HG02623 (cell line): Measurements from ENCODE around the gene CANT1.
"Not testable (repeated sequence)": the region's sequence is repeated elsewhere in the genome, so short reads cannot be mapped to it uniquely, and the experiment has no call there.

Experiments used
- ATAC-seq: cut with Tn5 transposase; IDR thresholded peaks from one replicate; pipeline ENCODE4 v1.9.1; 2021; ENCODE audit warnings: moderate library complexity; ENCODE audit not compliant: unreplicated experiment

CANT1 gene

DNA sequence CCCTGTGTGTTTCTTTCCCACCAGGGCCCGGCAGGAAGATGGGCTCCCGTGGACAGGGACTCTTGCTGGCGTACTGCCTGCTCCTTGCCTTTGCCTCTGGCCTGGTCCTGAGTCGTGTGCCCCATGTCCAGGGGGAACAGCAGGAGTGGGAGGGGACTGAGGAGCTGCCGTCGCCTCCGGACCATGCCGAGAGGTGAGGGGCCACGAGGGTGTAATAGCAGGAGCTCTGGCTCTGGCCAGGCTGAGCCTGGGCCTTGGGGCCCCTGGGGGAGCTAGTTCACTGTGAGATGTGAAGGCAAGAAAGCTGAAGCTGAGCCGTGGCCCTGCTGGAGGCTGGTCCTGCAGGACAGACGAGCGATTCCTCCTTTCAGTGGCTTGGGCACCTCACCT, 34.4 kb upstream of the CANT1 start:
- no peak for ATAC-seq

DNA sequence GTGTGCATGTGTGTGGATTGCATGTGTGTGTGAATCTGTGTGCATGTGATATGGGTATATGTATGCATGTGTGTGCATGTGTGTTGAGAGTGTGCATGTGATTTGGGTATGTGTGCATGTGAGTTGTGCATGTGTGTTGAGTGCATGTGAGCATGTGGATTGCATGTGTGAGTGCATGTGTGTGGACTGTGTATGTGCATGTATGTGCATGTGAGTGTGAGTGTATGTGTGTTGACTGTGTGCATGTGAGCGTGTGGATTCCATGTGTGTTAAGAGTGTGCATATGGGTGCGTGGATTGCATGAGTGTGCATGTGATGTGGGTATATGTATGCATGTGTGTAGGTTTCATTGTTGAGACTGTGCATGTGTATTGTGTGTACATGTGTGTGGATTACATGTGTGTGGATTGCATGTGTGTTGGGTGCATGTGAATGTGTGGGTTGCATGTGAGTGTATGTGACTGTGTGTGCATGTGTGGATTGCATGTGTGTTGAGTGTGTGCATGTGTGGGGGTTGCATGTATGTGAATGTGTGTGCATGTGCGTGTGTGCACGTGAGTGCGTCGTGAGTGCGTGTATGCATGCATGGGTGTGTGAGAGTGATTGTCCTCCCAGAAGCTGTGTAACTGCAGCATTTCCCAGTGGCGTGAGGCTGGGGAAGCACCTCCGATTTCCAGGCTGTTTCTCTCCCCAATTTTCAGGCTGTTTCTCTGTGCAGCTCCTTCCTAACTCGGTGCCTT, 33.8 kb upstream of the CANT1 start:
- no peak for ATAC-seq

DNA sequence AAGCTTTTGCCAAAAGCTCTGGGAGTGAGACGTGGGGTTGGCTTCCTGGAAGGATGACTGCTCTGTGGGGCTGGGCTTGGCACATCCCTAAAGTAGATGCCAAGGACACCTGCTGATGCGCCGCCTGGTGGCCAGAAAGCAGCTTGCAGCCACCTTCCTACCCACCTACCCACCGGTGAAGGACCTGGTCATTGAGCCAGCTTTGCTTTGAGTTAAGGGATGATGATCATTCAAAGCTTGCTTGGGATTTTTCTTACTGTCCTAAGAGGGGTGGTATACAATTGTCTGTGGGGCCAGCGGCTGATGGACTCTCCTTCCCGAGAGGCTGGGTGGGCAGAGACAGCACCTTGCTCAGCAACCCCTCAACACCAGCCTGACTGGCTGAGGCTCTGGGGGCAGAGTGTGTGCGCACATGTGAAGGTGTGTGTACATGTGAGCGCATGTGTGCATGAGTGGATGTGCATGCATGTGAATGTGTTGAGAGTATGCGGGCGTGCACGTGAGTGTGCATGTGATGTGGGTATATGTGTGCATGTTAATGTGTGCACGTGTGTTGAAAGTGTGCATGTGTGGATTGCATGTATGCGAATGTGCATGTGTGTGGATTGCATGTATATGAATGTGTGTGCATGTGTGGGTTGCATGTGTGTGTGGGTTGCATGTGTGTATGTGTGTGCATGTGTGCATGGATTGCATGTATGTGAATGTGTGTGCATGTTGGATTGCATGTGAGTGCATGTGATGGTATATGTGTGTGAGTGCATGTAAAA, 33.0 kb upstream of the CANT1 start:
- no peak for ATAC-seq

DNA sequence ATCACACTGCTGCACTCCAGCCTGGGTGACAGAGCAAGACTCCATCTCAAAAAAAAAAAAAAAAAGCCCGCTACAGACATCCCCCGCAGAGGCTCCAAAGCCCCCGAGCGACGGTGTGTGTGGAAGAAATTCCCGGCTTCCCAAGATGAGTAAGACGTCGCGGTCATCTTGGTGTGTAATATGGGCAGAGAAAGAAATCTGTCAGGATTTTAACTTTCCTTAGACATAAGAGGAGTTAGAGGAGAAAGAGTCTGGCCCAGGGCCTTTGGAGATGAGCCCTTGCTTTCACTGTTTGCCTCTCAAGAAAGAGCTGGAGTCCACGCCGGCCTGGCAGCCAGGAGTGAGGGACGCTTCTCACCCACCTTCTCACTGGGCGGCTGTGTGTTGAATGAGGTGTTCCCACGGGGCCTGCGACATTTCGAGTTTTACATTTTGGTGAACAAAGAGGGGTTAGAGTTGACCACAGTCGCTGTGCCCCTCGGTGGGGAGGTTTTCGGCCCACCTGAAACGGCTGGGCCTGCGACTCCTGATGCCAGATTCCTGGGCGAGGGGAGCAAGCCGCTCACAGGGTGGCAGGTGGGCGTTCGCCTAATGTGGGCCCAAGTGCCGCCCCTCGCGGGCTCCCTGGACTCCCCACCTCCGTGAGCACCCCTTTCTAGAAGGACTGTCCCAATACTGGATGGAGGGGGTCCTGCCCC, 32.3 kb upstream of the CANT1 start:
- no peak for ATAC-seq

- ATAC-seq, result no peak
Observed at GRCh38 chr17:79041041-79041570, 31.5 kb upstream of the CANT1 start.

- no peak for ATAC-seq
Observed at GRCh38 chr17:79039886-79040285, 30.3 kb upstream of the CANT1 start.

DNA sequence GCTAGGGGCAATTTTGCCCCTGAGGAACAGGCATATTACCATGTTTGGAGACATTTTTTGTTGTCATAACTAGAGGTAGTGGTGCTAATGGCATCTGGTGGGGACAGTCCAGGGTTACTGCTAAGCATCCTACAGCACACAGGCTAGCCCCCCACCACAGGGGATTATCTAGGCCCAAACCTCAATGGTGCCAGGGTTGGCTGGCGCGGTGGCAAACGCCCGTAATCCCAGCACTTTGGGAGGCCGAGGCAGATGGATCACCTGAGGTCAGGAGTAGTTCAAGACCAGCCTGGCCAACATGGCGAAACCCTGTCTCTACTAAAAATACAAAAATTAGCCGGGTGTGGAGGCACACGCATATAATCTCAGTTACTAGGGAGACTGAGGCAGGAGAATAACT, 29.6 kb upstream of the CANT1 start:
- no peak for ATAC-seq

- ATAC-seq, result no peak
Observed at GRCh38 chr17:79038545-79039135, 29.1 kb upstream of the CANT1 start.

GRCh38 chr17:79036596-79036995, 27.0 kb upstream of the CANT1 start:
- ATAC-seq, result no peak

DNA sequence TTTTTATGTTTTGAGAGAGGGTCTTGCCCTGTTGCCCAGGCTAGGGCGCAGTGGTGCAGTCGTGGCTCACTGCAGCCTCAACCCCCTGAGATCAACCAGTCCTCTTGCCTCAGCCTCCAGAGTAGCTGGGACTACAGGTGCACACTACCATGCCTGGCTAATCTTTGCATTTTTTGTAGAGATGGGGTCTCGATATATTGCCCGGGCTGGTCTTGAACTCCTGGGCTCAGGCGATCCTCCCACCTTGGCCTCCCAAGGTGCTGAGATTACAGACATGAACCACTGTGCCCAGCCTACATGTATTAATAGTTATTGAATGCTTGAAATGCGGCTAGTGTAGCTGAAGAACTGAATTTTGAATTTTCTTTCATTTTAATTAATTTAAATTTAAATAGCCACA, 26.6 kb upstream of the CANT1 start:
- ATAC-seq, result no peak

- ATAC-seq, result no peak
Observed at GRCh38 chr17:79035686-79036085, 26.1 kb upstream of the CANT1 start.

GRCh38 chr17:79034931-79035485, 25.4 kb upstream of the CANT1 start:
- no peak for ATAC-seq

- no peak for ATAC-seq
Observed at GRCh38 chr17:79033741-79034501, 24.4 kb upstream of the CANT1 start.

DNA sequence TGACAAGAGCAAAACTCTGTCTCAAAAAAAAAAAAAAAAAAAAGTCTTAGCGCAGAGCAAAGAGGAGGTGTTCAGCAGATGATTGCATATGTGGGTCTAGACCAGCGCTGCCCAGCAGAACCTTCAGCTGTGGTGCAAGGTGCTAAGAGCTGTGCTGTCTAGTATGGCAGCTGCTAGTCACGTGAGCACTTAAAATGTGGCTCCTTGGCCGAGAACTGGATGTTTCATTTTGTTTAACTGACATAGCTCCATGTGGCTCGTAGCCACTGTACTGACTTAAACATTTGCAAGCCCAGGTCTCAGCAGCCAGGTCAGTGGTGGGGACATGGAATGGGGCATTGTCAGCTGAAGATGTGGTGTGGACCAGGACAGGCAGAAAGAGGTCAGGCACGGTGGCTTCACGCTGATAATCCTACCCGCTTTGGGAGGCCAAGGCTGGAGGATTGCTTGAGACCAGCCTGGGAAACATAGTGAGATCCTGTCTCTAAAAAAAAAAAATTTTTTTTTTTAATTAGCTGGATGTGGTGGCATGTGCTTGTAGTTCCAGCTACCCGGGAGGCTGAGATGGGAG, 23.6 kb upstream of the CANT1 start:
- ATAC-seq, result no peak

DNA sequence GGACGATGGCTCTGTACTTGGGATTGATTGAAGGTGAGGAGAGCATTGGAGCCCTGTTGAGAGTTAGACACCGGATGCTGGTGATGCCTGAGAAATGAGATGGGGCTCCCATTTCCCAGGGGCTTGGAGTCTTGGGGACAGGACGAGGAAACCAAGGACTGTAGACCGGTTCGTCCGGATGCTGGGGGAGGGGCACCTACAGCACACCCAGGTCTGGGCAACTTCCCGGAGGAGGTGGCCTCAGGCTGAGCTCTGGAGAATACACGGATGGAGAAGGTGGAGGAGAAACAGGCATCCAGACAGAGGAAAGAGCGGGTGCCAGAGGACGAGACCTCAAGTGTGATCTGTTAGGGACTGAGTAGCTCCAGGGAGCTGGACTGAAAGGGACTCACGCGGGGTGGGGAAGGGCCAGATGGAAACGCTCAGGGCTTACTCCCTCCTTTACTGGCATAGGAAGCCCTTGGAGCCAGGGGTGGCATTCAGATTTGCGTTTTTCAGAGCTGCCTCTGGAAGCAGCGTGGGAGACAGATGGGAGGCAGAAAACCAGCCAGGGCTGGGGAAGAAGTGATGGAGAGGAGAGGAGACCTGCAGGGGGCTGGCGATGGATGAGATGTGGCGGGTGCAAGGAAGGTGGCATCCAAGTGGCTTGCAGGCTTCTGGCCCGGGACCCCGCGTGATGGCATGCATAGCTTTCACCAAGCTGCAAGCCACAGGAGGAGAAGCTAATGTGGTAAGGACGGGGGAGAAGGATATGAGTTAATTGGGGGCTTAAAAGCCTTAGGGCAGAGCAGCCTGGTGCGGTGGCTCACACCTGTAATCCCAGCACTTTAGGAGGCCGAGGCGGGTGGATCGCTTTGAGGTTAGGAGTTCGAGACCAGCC, 22.7 kb upstream of the CANT1 start:
- no peak for ATAC-seq

GRCh38 chr17:79030636-79031035, 21.1 kb upstream of the CANT1 start:
- not testable (repeated sequence) for ATAC-seq

- no peak for ATAC-seq
Observed at GRCh38 chr17:79029327-79030009, 19.9 kb upstream of the CANT1 start.
